ENCODE data around the gene FARP1.

- TF ChIP-seq, protein P1, sequence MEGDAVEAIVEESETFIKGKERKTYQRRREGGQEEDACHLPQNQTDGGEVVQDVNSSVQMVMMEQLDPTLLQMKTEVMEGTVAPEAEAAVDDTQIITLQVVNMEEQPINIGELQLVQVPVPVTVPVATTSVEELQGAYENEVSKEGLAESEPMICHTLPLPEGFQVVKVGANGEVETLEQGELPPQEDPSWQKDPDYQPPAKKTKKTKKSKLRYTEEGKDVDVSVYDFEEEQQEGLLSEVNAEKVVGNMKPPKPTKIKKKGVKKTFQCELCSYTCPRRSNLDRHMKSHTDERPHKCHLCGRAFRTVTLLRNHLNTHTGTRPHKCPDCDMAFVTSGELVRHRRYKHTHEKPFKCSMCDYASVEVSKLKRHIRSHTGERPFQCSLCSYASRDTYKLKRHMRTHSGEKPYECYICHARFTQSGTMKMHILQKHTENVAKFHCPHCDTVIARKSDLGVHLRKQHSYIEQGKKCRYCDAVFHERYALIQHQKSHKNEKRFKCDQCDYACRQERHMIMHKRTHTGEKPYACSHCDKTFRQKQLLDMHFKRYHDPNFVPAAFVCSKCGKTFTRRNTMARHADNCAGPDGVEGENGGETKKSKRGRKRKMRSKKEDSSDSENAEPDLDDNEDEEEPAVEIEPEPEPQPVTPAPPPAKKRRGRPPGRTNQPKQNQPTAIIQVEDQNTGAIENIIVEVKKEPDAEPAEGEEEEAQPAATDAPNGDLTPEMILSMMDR (conservative IDR thresholded peaks at IDR 0.05) = no peak
- TF ChIP-seq ZFX (IDR thresholded peaks at IDR 0.05) = no peak
These were observed 228.1 kb downstream of the FARP1 start for GRCh38 chr13:98370806-98371515.

Measured in C4-2B (cell line).